Naive thymus-derived CD8-positive, alpha-beta T cell (primary cell): Measurements from ENCODE around the gene SETD2. TPM values are rescaled to one million over a fixed set of nuclear protein-coding genes. Genes with fewer than 3 reads are reported as not detected.
"Not testable (repeated sequence)": the region's sequence is repeated elsewhere in the genome, so short reads cannot be mapped to it uniquely, and the experiment has no call there.

ENCODE experiments used
- ATAC-seq, 2 donors: fragments of 150-1000 bp; cut with Tn5 transposase in 1 of 2; sonication (Bioruptor Pico), chemical (Tn5 transposase) in 1 of 2; 1 replicate in 1 of 2; 2 replicates in 1 of 2; pipeline ENCODE4 v1.10.0; 2021; ENCODE audit warnings: mild to moderate bottlenecking in 2 of 2, moderate library complexity in 2 of 2
- POLR2A ChIA-PET: fragments of 350-600 bp; sonication (Branson Sonifier 250); formaldehyde crosslinking; loops from one replicate; lab custom pipeline; 2021; ENCODE audit warnings: antibody characterized with exemption; lab: Charles Lee
- DNase-seq, 10 donors: peaks; one replicate each; pipeline versions ENCODE4 v3.0.0 to v3.0.0-alpha.2; 2020 to 2022
- H3K27ac Mint-ChIP-seq, 10 donors: one replicate each; pipeline ENCODE4 v1.8.0; 2020 to 2022; ENCODE audit warnings: mild to moderate bottlenecking in 10 of 10, mixed read lengths in 10 of 10, moderate library complexity in 4 of 10, inconsistent platforms in 1 of 10
- H3K27me3 Mint-ChIP-seq, 5 donors: one replicate each; pipeline ENCODE4 v1.8.0; 2021 to 2022; ENCODE audit warnings: mixed read lengths in 5 of 5
- H3K36me3 Mint-ChIP-seq, 3 donors: one replicate each; pipeline ENCODE4 v1.8.0; 2020 to 2022; ENCODE audit warnings: mixed read lengths in 3 of 3, mild to moderate bottlenecking in 2 of 3, inconsistent platforms in 1 of 3
- H3K4me1 Mint-ChIP-seq, 4 donors: one replicate each; pipeline ENCODE4 v1.8.0; 2021 to 2022; ENCODE audit warnings: mixed read lengths in 4 of 4
- H3K4me3 Mint-ChIP-seq, 10 donors: one replicate each; pipeline ENCODE4 v1.8.0; 2020 to 2022; ENCODE audit warnings: mild to moderate bottlenecking in 10 of 10, mixed read lengths in 10 of 10, moderate library complexity in 6 of 10, inconsistent platforms in 1 of 10
- H3K9me3 Mint-ChIP-seq, 9 donors: one replicate each; pipeline ENCODE4 v1.8.0; 2020 to 2022; ENCODE audit warnings: mixed read lengths in 9 of 9, mild to moderate bottlenecking in 3 of 9, inconsistent platforms in 1 of 9, moderate library complexity in 1 of 9
- polyA plus RNA-seq, 3 donors: library from polyadenylated mRNA; unstranded; fragments of 300-500 nt; fragmentation: Illumina TruSeq; gene quantifications; one replicate each; pipeline ENCODE4 v1.2.3, GENCODE V29; 2021
- total RNA-seq, 8 experiments: library from RNA in 2 of 8; stranded (reverse) in 2 of 8; gene quantifications; one replicate each; pipeline ENCODE4 v1.2.3 and lab custom pipeline; 2021 to 2026

Gene SETD2
- 10 to 100 TPM; 77.2 to 85.0 TPM for total RNA-seq
- polyA plus RNA-seq = 10 to 100 TPM; 11.8 to 23.4 (median 14.3) TPM
- 131 to 261 (median 228) reads per million in 6 experiments for total RNA-seq (lab: John Stamatoyannopoulos, UW)

- Mint-ChIP-seq H3K27ac (peak within 1 kb of the TSS; percentile 96 to 99 (median 99)), H3K27me3 (peaks cover 0 to 3% (median 0%) of the 10 kb centered on the region in 5 donors), H3K4me3 (peak within 1 kb of the TSS; percentile 89 to 100 (median 98)), H3K9me3 (peaks cover 0 to 1% (median 0%) of the 10 kb centered on the region in 9 donors), H3K4me1 (peaks cover 21 to 57% (median 49%) of the 10 kb centered on the region in 4 donors), H3K36me3 (peaks cover 0 to 4% (median 2%) of the 10 kb centered on the region in 3 donors)
- POLR2A ChIA-PET = interaction anchor here (0.5 to 2.5 kb wide), 23 partner anchors 15 to 924 kb away, joined by 3 to 13 read pairs (median 3); partner anchors contain the start of genes CCDC12, KIF9, KLHL18 and PTPN23
- DNase-seq (peak; percentile 74 to 93 (median 80)), ATAC-seq (peak; percentile 85)
Observed at GRCh38 chr3:47164007-47164881, at the start of gene SETD2. TSS of gene SETD2 (minus strand) at chr3:47164113. CDS start at chr3:47163924, 189 bp downstream.

DNA sequence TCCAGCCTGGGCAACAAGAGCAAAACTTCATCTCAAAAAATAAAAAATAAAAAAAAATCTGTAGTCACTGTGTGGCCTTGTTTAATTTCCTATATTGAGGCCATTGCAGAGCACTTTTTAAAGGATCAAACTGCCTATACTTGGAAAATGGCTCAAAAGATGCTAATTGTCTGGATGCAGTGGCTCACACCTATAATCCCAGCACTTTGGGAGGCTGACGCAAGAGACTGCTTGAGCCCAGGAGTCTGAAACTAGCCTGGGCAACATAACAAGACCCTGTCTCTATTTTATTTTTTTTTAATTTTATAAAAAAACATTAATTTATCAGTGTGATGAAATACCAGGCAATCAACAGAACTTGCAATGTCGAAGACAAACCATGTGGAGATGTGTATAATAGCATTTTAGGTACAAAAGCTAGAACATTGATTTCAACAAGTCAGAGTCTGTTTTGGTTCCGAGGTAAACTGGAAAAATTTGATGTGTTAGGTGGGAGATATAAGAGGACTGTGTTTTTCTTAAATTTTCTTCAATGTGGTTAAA lies 47.0 kb upstream of the SETD2 start:
- H3K27ac Mint-ChIP-seq = no peak overlapping the region
- H3K36me3 Mint-ChIP-seq = peaks cover 0 to 2% (median 0%) of the 10 kb centered on the region in 3 donors
- ATAC-seq (no peak), DNase-seq (no peak)
- no peaks in the 10 kb centered on the region for H3K27me3 Mint-ChIP-seq
- H3K4me1 Mint-ChIP-seq = no peaks in the 10 kb centered on the region
- H3K4me3 Mint-ChIP-seq = no peak overlapping the region
- POLR2A ChIA-PET = no interaction called here
- H3K9me3 Mint-ChIP-seq = no peaks in the 10 kb centered on the region

- POLR2A ChIA-PET, H3K36me3 Mint-ChIP-seq, H3K27me3 Mint-ChIP-seq, DNase-seq, ATAC-seq, H3K4me1 Mint-ChIP-seq, H3K9me3 Mint-ChIP-seq, H3K27ac Mint-ChIP-seq, H3K4me3 Mint-ChIP-seq: not testable (repeated sequence)
Observed at GRCh38 chr3:47206022-47206421, 42.1 kb upstream of the SETD2 start.

GRCh38 chr3:47204875-47205274 lies 41.0 kb upstream of the SETD2 start:
- POLR2A ChIA-PET = no interaction called here
- DNase-seq (no peak), ATAC-seq (no peak)
- Mint-ChIP-seq H3K4me1 (no peaks in the 10 kb centered on the region), H3K27me3 (no peaks in the 10 kb centered on the region), H3K9me3 (no peaks in the 10 kb centered on the region), H3K4me3 (no peak overlapping the region), H3K27ac (no peak overlapping the region), H3K36me3 (no peaks in the 10 kb centered on the region)

GRCh38 chr3:47202542-47202941 lies 38.6 kb upstream of the SETD2 start:
- DNase-seq (no peak), ATAC-seq (no peak)
- POLR2A ChIA-PET = no interaction called here
- no peak overlapping the region for H3K4me3 Mint-ChIP-seq
- H3K36me3 Mint-ChIP-seq = no peaks in the 10 kb centered on the region
- H3K27ac Mint-ChIP-seq = no peak overlapping the region
- no peaks in the 10 kb centered on the region for H3K4me1 Mint-ChIP-seq
- H3K9me3 Mint-ChIP-seq = no peaks in the 10 kb centered on the region
- no peaks in the 10 kb centered on the region for H3K27me3 Mint-ChIP-seq

GRCh38 chr3:47197287-47197686 lies 33.4 kb upstream of the SETD2 start:
- POLR2A ChIA-PET = no interaction called here
- DNase-seq = no peak
- no peak overlapping the region for H3K27ac Mint-ChIP-seq
- ATAC-seq = no peak
- no peaks in the 10 kb centered on the region for H3K27me3 Mint-ChIP-seq
- H3K4me3 Mint-ChIP-seq = no peak overlapping the region
- peaks cover 0 to 10% (median 9%) of the 10 kb centered on the region in 3 donors for H3K36me3 Mint-ChIP-seq
- H3K4me1 Mint-ChIP-seq = no peaks in the 10 kb centered on the region
- peaks cover 0 to 6% (median 2%) of the 10 kb centered on the region in 9 donors for H3K9me3 Mint-ChIP-seq

- Mint-ChIP-seq H3K9me3 (peaks cover 0 to 6% (median 2%) of the 10 kb centered on the region in 9 donors), H3K27me3 (no peaks in the 10 kb centered on the region), H3K4me3 (no peak overlapping the region), H3K36me3 (peaks cover 0 to 10% (median 9%) of the 10 kb centered on the region in 3 donors), H3K27ac (no peak overlapping the region), H3K4me1 (no peaks in the 10 kb centered on the region)
- POLR2A ChIA-PET = no interaction called here
- DNase-seq = no peak
- ATAC-seq = no peak
Observed at GRCh38 chr3:47194994-47195393, 31.1 kb upstream of the SETD2 start.

DNA sequence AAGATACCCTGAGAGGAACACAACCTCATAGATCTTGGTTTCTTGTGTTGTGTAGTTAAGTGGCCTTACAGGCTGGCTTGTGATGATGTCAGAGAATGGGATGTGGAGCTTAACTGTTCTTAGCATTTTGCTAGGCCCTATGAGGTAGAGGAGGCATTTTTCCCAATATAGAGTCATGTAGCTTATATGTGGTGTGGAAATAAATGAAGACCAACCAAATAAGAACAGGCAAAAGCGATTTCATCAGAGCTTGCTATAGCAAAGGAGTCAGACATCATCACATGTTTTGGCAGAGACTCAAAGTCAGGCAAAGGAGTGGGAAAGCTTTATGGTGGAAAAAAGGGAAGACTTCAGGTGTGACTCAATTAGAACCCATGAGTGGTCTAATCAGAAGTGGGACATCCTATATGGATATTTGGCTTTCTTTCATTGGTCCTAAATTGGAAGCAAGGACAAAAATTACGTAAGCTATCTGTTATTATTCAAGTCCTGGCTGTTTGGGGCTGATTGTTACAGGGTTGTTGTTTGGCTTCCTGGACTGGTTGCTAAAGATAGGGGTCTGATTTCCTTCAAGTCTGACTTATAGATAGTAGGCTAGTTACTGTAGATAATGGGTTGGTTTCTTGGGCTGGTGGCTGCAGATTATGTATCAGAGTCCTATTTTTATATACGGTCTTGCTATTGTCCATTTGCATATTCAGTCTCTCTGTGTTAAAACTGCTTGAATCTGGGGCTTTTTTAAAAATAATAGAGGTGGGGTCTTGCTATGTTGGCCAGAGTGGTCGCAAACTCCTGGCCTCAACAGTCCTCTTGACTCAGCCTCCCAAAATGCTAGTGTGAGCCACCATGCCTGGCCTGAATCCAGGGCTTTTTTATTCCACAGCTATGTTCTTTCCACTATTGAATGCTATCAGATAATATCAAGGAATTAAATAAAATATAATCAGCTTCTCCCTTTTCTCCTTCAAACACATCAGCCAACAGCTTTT lies 30.3 kb upstream of the SETD2 start:
- Mint-ChIP-seq H3K4me3 (no peak overlapping the region), H3K36me3 (peaks cover 0 to 10% (median 9%) of the 10 kb centered on the region in 3 donors), H3K27ac (no peak overlapping the region), H3K27me3 (no peaks in the 10 kb centered on the region), H3K9me3 (peaks cover 0 to 6% (median 2%) of the 10 kb centered on the region in 9 donors), H3K4me1 (no peaks in the 10 kb centered on the region)
- no peak for DNase-seq
- POLR2A ChIA-PET = no interaction called here
- no peak for ATAC-seq

- Mint-ChIP-seq H3K27ac (no peak overlapping the region), H3K4me3 (no peak overlapping the region), H3K36me3 (peaks cover 0 to 2% (median 0%) of the 10 kb centered on the region in 3 donors), H3K27me3 (no peaks in the 10 kb centered on the region), H3K9me3 (no peaks in the 10 kb centered on the region), H3K4me1 (no peaks in the 10 kb centered on the region)
- POLR2A ChIA-PET = no interaction called here
- DNase-seq (no peak), ATAC-seq (no peak)
Observed at GRCh38 chr3:47186285-47186684, 22.4 kb upstream of the SETD2 start.

- POLR2A ChIA-PET, H3K27ac Mint-ChIP-seq, DNase-seq, H3K4me1 Mint-ChIP-seq, H3K9me3 Mint-ChIP-seq, H3K27me3 Mint-ChIP-seq, ATAC-seq, H3K4me3 Mint-ChIP-seq: not testable (repeated sequence)
- H3K36me3 Mint-ChIP-seq = peaks cover 0 to 14% (median 6%) of the 10 kb centered on the region in 3 donors
Observed at GRCh38 chr3:47181685-47182084, 17.8 kb upstream of the SETD2 start.

- POLR2A ChIA-PET, H3K27ac Mint-ChIP-seq, H3K9me3 Mint-ChIP-seq, ATAC-seq, H3K4me3 Mint-ChIP-seq, H3K4me1 Mint-ChIP-seq, DNase-seq, H3K27me3 Mint-ChIP-seq: not testable (repeated sequence)
- peaks cover 0 to 17% (median 6%) of the 10 kb centered on the region in 3 donors for H3K36me3 Mint-ChIP-seq
Observed at GRCh38 chr3:47180011-47180410, 16.1 kb upstream of the SETD2 start.

DNA sequence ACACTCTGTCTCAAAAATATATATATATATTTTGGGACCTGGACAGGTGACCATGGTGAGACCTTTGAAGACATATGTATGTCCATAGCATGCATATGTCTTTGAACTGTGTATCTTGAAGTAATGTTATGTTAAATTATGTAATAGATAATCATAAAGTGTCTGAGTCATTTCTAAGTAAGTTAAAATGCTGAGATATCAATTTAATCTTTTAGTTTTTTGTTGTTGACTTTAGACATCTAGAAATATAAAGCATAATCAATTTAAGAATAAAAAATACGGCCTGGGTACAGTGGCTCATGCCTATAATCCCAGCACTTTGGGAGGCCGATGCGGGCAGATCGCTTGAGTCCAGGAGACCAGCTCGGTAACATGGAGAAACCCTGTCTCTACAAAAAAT lies 12.7 kb upstream of the SETD2 start:
- Mint-ChIP-seq H3K4me3 (no peak overlapping the region), H3K9me3 (no peaks in the 10 kb centered on the region), H3K4me1 (peaks cover 0 to 10% (median 0%) of the 10 kb centered on the region in 4 donors), H3K27me3 (no peaks in the 10 kb centered on the region), H3K36me3 (peaks cover 0 to 32% (median 8%) of the 10 kb centered on the region in 3 donors), H3K27ac (no peak overlapping the region)
- POLR2A ChIA-PET = interaction anchor here (0.6 kb wide), 1 partner anchor 29 kb away, joined by 4 read pairs; no protein-coding TSS in a partner anchor
- no peak for DNase-seq
- ATAC-seq = no peak
